IMR-90 (cell line): Measurements from ENCODE around the gene RNF130. TPM values are rescaled to one million over a fixed set of nuclear protein-coding genes. Genes with fewer than 3 reads are reported as not detected.

Experiments
- ATAC-seq: fragments of 200-7000 bp; cut with Tn5 transposase; 2 replicates; pipeline ENCODE4 v1.9.1; 2020; ENCODE audit warnings: low read depth, mild to moderate bottlenecking, moderate library complexity
- BruUV-seq: library from RNA; stranded (reverse); fragments of 400-500 nt; replicated peaks from 2 replicates; lab custom pipeline; 2021; lab: Mats Ljungman, UMichigan
- CTCF ChIA-PET: fragments of 300-600 bp; formaldehyde crosslinking; extraction: SDS; loops from one replicate; lab custom pipeline; 2021; ENCODE audit warnings: antibody characterized with exemption; lab: Yijun Ruan, JAX
- POLR2A ChIA-PET: fragments of 300-600 bp; sonication (Branson Sonifier 250); formaldehyde crosslinking; loops from one replicate; lab custom pipeline; 2022; ENCODE audit warnings: antibody characterized with exemption; ENCODE audit not compliant: unreplicated experiment; lab: Charles Lee
- DNase-seq: peaks from one replicate; pipeline ENCODE4 v3.0.0; 2013
- H2AFZ ChIP-seq: replicated peaks from 2 replicates; pipeline ENCODE3; 2013; ENCODE audit warnings: low read length, mild to moderate bottlenecking; ENCODE audit not compliant: poor library complexity
- H2AK5ac ChIP-seq: 2 replicates; pipeline ENCODE4 v1.6.1; 2013; ENCODE audit warnings: low read depth, low read length, inconsistent platforms
- H2AK9ac ChIP-seq: replicated peaks from 2 replicates; pipeline ENCODE3; 2013; ENCODE audit warnings: mild to moderate bottlenecking, low read depth, low read length, moderate library complexity; ENCODE audit not compliant: poor library complexity
- H2BK120ac ChIP-seq: 2 replicates; pipeline ENCODE4 v1.6.1; 2013; ENCODE audit warnings: low read depth, low read length, inconsistent platforms
- H2BK15ac ChIP-seq: 3 replicates; pipeline ENCODE4 v1.6.1; 2013; ENCODE audit warnings: low read depth, low read length, inconsistent platforms
- H2BK20ac ChIP-seq: 2 replicates; pipeline ENCODE4 v1.6.1; 2013; ENCODE audit warnings: low read depth, mild to moderate bottlenecking, inconsistent platforms, low read length, moderate library complexity
- H2BK5ac ChIP-seq: 2 replicates; pipeline ENCODE4 v1.6.1; 2013; ENCODE audit warnings: mild to moderate bottlenecking, low read depth, low read length, inconsistent platforms; ENCODE audit not compliant: poor library complexity, severe bottlenecking
- H3K14ac ChIP-seq: replicated peaks from 2 replicates; pipeline ENCODE4 v1.6.1; 2013; ENCODE audit warnings: low read depth, low read length, inconsistent platforms
- H3K18ac ChIP-seq: 2 replicates; pipeline ENCODE4 v1.6.1; 2013; ENCODE audit warnings: low read depth, low read length, control low read depth
- H3K23ac ChIP-seq: 2 replicates; pipeline ENCODE4 v1.6.1; 2013; ENCODE audit warnings: low read depth, low read length, inconsistent platforms
- H3K27ac ChIP-seq: 2 replicates; pipeline ENCODE4 v1.5.1; 2013; ENCODE audit warnings: mild to moderate bottlenecking, control low read depth, low read length; ENCODE audit not compliant: insufficient read depth
- H3K27me3 ChIP-seq: 2 replicates; pipeline ENCODE4 v1.6.1; 2013; ENCODE audit warnings: low read length; ENCODE audit not compliant: control insufficient read depth, insufficient read depth
- H3K36me3 ChIP-seq: 2 replicates; pipeline ENCODE4 v1.6.1; 2013; ENCODE audit warnings: low read length, mixed read lengths; ENCODE audit not compliant: control insufficient read depth, insufficient read depth
- H3K4ac ChIP-seq: 2 replicates; pipeline ENCODE4 v1.6.1; 2013; ENCODE audit warnings: low read depth, low read length, inconsistent platforms
- H3K4me1 ChIP-seq: 2 replicates; pipeline ENCODE4 v1.6.1; 2013; ENCODE audit warnings: low read length, mixed read lengths; ENCODE audit not compliant: control insufficient read depth, insufficient read depth
- H3K4me2 ChIP-seq: 2 replicates; pipeline ENCODE4 v1.6.1; 2013; ENCODE audit warnings: low read depth, mild to moderate bottlenecking, control low read depth, low read length, moderate library complexity
- H3K4me3 ChIP-seq: 2 replicates; pipeline ENCODE4 v1.5.1; 2013; ENCODE audit warnings: low read depth, mild to moderate bottlenecking, control low read depth, low read length, moderate library complexity; ENCODE audit not compliant: insufficient read depth
- H3K56ac ChIP-seq: 2 replicates; pipeline ENCODE4 v1.6.1; 2013; ENCODE audit warnings: low read length, inconsistent platforms; ENCODE audit not compliant: insufficient read depth; ENCODE audit errors: extremely low read depth
- H3K79me1 ChIP-seq, 2 experiments: 2 replicates each; pipeline ENCODE4 v1.6.1; 2013; ENCODE audit warnings: low read length in 2 of 2, inconsistent platforms in 1 of 2, low read depth in 1 of 2
- H3K9ac ChIP-seq: 2 replicates; pipeline ENCODE4 v1.6.1; 2013; ENCODE audit warnings: low read depth, low read length, control low read depth
- H3K9me1 ChIP-seq: 2 replicates; pipeline ENCODE4 v1.6.1; 2013; ENCODE audit warnings: low read length, inconsistent platforms; ENCODE audit not compliant: insufficient read depth
- H3K9me3 ChIP-seq: 2 replicates; pipeline ENCODE4 v1.6.1; 2013; ENCODE audit warnings: low read length; ENCODE audit not compliant: control insufficient read depth, insufficient read depth
- H4K20me1 ChIP-seq: 2 replicates; pipeline ENCODE4 v1.6.1; 2013; ENCODE audit warnings: low read length, inconsistent platforms; ENCODE audit not compliant: insufficient read depth
- H4K5ac ChIP-seq: 2 replicates; pipeline ENCODE4 v1.6.1; 2013; ENCODE audit warnings: mild to moderate bottlenecking, low read depth, low read length, control low read depth
- H4K8ac ChIP-seq, 2 experiments: 2 replicates each; pipeline ENCODE4 v1.6.1; 2013; ENCODE audit warnings: low read depth in 2 of 2, low read length in 2 of 2, control low read depth in 1 of 2, inconsistent platforms in 1 of 2
- H4K91ac ChIP-seq: 2 replicates; pipeline ENCODE4 v1.6.1; 2013; ENCODE audit warnings: low read depth, low read length, inconsistent platforms; ENCODE audit not compliant: insufficient read depth
- BHLHE40 ChIP-seq: fragments of 150-350 bp; IDR thresholded peaks from 2 replicates; pipeline ENCODE4 v1.6.1; 2016; ENCODE audit warnings: mild to moderate bottlenecking, low read depth, low read length
- CHD1 ChIP-seq: IDR thresholded peaks from 2 replicates; pipeline ENCODE4 v1.6.1; 2012; ENCODE audit warnings: low read depth, low read length, improper control_type of control experiment
- MAFK ChIP-seq: IDR thresholded peaks from 2 replicates; pipeline ENCODE4 v1.6.1; 2012; ENCODE audit warnings: low read depth, low read length, improper control_type of control experiment
- MAZ ChIP-seq: IDR thresholded peaks from 2 replicates; pipeline ENCODE4 v1.6.1; 2012; ENCODE audit warnings: low read depth, mild to moderate bottlenecking, low read length, improper control_type of control experiment, moderate library complexity, borderline replicate concordance
- MXI1 ChIP-seq: IDR thresholded peaks from 2 replicates; pipeline ENCODE4 v1.6.1; 2012; ENCODE audit warnings: low read depth, mild to moderate bottlenecking, low read length, moderate library complexity, borderline replicate concordance
- POLR2A ChIP-seq: IDR thresholded peaks from 2 replicates; pipeline ENCODE4 v1.6.1; 2012; ENCODE audit warnings: mild to moderate bottlenecking, low read depth, low read length
- RAD21 ChIP-seq: IDR thresholded peaks from 2 replicates; pipeline ENCODE4 v1.6.1; 2012; ENCODE audit warnings: low read length, improper control_type of control experiment
- RFX5 ChIP-seq: IDR thresholded peaks from 2 replicates; pipeline ENCODE4 v1.8.0; 2012; ENCODE audit warnings: low read depth, mild to moderate bottlenecking, low read length, moderate library complexity
- SMC3 ChIP-seq: fragments of 150-350 bp; IDR thresholded peaks from 2 replicates; pipeline ENCODE4 v1.6.1; 2016; ENCODE audit warnings: low read depth, mild to moderate bottlenecking, antibody characterized with exemption, low read length, moderate library complexity
- WGBS, 2 experiments: methylation state at CpG; one replicate each; pipeline versions ENCODE4 v1.1.5 to v1.1.7; 2013; ENCODE audit warnings: missing lambda C conversion rate in 2 of 2; ENCODE audit not compliant: insufficient read length in 1 of 2; ENCODE audit errors: extremely low coverage in 2 of 2; 5-methylcytosine and 5-hydroxymethylcytosine counted together
- dilution Hi-C: fragments of 300-500 bp; cut with HindIII; formaldehyde crosslinking; loops from one replicate; pipeline ENCODE4 v1.14.3; 2018; ENCODE audit warnings: low sequenced_read_pairs; ENCODE audit not compliant: unreplicated experiment
- in situ Hi-C: fragments of 300-500 bp; cut with MboI; formaldehyde crosslinking; loops from 3 replicates; pipeline ENCODE4 v1.14.3; 2019; ENCODE audit warnings: low sequenced_read_pairs, inconsistent platforms, mixed read lengths
- intact Hi-C: fragments of 100-400 bp; cut with micrococcal nuclease; formaldehyde crosslinking; loops from 2 replicates; pipeline ENCODE4 v1.10.0; 2022
- polyA plus RNA-seq, 3 experiments: library from polyadenylated mRNA; depleted of rRNA; stranded (reverse); fragments of >200 nt; gene quantifications; 2 replicates each; pipeline ENCODE4 v1.2.3, GENCODE V29; 2012; ENCODE audit warnings: low replicate concordance in 1 of 3
- total RNA-seq: library from RNA; depleted of rRNA; stranded (reverse); fragments of >200 nt; gene quantifications from 2 replicates; pipeline ENCODE4 v1.2.3, GENCODE V29; 2012
- TF ChIP-seq, protein P1 (sequence below): fragments of 150-350 bp; IDR thresholded peaks from 2 replicates; pipeline ENCODE4 v1.6.1; 2017; ENCODE audit warnings: mild to moderate bottlenecking, antibody characterized with exemption, low read length, low read depth
- TF ChIP-seq, protein P2 (sequence below): conservative IDR thresholded peaks from 2 replicates; pipeline ENCODE4 v1.5.1; 2012; ENCODE audit warnings: mild to moderate bottlenecking, low read depth, low read length, improper control_type of control experiment

RNF130 gene
- total and polyA plus RNA-seq, 2 of the 4 experiments (the other 2 are of a cell fraction), result 12.9 to 21.7 TPM

DNA sequence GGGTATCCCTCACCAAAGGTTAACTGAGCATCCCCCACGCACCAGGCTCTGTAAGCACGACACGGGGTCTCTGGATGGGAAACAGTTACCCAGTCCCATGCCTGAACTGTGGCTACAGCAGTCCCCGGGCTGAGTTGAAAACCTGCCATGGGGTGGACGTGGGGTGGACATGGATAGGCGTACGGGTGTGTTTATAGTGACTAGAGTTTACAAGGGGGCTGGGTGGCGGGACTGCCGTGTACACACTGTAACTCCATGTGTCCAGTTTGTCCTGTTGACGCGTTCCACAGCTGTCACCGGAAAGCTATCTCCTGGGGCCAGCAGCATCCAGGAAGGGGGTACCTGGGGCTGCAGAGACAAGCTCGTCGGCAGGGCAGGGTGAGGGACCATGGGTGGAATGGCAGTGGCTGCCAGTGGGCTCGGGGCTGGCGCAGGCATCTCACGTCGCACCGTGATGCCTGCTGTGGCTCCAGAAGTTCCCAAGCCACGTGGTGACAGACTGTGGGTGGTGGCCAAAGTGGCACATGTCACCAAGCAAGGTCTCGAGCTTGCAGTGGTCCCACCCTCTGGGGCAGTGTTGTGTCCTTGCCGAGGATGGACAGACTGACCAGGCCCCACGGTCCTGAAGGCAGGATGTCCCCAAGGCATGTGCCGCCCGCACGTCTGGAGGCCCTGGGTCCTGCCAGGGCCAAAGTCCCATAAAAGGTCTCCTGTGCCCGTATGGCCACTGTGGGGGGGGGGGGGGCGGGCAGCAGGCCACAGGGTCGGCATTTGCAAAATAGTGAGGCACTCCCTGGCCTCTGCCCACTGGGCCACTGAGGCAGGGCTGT lies 29.3 kb upstream of the RNF130 start (continued):
- TF ChIP-seq MAZ, result no peak

DNA sequence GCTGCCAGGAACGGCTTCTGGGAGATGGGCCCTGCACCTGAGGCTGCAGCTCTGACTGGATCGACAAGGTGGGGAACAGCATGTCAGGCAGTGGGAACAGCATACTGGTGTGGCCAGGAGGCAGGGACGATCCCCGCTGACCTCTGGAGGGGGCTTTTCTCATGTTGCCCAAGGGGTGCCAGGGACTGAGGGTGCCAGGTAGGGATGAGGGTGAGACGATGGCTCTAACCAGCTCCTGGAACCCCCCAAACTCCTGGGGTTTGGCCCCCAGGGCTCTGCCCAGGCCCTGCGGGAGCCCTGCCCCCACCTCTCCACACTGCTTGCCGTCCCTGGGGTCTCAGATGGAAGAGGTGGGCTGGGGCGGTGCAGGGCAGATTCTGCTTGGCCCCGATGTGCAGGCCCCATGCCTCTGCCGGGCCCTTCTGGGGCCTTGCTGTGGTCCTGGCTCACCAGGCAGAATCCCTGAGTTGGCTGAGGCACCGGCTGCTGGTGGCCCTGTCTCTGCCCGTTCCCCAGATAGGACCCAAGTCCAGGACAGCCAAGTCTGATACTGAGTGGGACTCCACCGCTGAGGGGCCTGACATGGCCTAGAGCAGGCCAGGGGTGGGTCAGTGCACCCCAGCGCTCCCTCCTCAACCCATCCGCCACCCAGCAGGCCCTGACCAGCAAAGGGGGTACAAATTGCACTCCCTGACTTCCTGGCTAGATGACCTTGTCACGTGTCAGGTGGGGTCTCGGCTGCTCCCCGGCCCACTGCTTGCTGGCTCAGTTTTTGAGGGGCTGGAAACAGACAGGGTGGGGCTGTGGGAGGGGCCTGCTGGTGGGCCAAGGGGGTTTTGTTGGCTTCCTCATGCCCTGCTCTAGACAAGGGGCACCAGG lies 28.4 kb upstream of the RNF130 start:
- Histone ChIP-seq H3K4me1 (no peaks in the 10 kb centered on the region), H3K4me2 (no peak overlapping the region), H3K36me3 (no peaks in the 10 kb centered on the region), H4K20me1 (no peaks in the 10 kb centered on the region; the same call in 1 of the 2 replicates), H3K4me3 (no peak overlapping the region), H3K4ac (no peak overlapping the region), H4K8ac (no peak overlapping the region), H2AK5ac (no peak overlapping the region), H3K79me1 (no peaks in the 10 kb centered on the region), H2BK15ac (no peak overlapping the region), H2BK120ac (no peak overlapping the region), H2AK9ac (no peak overlapping the region), H3K9me3 (peaks cover 3% of the 10 kb centered on the region; the same call in 1 of the 2 replicates), H4K91ac (no peak overlapping the region), H3K9ac (no peak overlapping the region), H3K9me1 (no peaks in the 10 kb centered on the region), H3K18ac (no peak overlapping the region), H4K5ac (no peak overlapping the region), H3K14ac (no peak overlapping the region), H3K27ac (no peak overlapping the region), H3K27me3 (peaks cover 4% of the 10 kb centered on the region; the same call in 1 of the 2 replicates), H2AFZ (no peak overlapping the region), H3K56ac (no peak overlapping the region), H2BK20ac (no peak overlapping the region), H3K23ac (no peak overlapping the region), H2BK5ac (no peak overlapping the region)
- ChIA-PET POLR2A (no interaction called here), CTCF (no interaction called here)
- intact Hi-C loops (no loop called here), in situ Hi-C loops (no loop called here), dilution Hi-C loops (no loop called here)
- 73% methylated on average over 6 of the region's 18 CpGs; no CpG with 5 or more reads in 1 of the 2 experiments for WGBS, 2 experiments
- ATAC-seq (no peak), DNase-seq (no peak)
- no TSS peak for BruUV-seq
- TF ChIP-seq MXI1, result no peak
- TF ChIP-seq, protein P1, sequence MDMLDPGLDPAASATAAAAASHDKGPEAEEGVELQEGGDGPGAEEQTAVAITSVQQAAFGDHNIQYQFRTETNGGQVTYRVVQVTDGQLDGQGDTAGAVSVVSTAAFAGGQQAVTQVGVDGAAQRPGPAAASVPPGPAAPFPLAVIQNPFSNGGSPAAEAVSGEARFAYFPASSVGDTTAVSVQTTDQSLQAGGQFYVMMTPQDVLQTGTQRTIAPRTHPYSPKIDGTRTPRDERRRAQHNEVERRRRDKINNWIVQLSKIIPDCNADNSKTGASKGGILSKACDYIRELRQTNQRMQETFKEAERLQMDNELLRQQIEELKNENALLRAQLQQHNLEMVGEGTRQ, result no peak
- TF ChIP-seq SMC3, result no peak
- TF ChIP-seq, protein P2, sequence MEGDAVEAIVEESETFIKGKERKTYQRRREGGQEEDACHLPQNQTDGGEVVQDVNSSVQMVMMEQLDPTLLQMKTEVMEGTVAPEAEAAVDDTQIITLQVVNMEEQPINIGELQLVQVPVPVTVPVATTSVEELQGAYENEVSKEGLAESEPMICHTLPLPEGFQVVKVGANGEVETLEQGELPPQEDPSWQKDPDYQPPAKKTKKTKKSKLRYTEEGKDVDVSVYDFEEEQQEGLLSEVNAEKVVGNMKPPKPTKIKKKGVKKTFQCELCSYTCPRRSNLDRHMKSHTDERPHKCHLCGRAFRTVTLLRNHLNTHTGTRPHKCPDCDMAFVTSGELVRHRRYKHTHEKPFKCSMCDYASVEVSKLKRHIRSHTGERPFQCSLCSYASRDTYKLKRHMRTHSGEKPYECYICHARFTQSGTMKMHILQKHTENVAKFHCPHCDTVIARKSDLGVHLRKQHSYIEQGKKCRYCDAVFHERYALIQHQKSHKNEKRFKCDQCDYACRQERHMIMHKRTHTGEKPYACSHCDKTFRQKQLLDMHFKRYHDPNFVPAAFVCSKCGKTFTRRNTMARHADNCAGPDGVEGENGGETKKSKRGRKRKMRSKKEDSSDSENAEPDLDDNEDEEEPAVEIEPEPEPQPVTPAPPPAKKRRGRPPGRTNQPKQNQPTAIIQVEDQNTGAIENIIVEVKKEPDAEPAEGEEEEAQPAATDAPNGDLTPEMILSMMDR, result no peak
- no peak for TF ChIP-seq POLR2A
- no peak for TF ChIP-seq CHD1
- no peak for TF ChIP-seq RAD21
- TF ChIP-seq BHLHE40, result no peak
- TF ChIP-seq MAFK, result no peak
- TF ChIP-seq RFX5, result no peak
